ENCODE measurements around the gene WNT4.

Gene WNT4

DNA sequence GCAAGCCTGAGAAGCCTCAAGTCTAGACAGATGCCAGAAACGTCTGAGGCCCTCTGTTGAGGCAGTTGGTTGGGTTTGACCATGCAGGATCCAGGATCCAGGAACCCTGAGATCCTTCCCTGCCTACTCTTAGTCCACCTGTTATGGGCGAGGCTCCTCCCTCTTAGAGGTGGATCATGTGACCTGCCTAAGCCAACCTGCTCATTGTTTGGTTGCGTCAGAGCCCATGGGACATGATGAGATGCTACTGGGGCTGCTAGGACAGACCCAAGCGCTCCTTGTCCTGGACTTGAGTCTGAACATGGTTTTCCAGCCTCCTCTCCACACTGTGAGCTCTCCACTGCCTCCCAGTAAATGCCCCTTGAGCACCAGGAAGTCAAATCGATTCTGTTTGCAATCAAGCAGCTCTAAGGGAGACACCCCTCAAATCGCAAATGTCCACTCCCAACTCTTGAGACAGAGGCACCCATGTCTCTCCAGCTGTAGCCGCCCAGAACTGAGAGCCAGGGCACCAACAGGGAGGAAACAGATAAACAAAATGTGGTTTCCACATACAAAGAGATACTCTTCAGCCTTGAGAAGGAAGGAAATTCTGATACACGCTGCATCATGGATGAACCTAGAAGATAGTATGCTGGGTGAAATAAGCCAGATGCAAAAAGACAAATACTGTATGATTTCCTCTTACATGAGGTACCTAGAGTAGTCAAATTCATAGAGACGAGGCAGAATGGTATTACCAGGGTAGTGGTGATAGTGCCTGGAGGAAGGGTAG lies 31.7 kb upstream of the WNT4 start:
- DNase-seq (ENCODE audit: low read depth), result no peak
- TF ChIP-seq, protein P1, sequence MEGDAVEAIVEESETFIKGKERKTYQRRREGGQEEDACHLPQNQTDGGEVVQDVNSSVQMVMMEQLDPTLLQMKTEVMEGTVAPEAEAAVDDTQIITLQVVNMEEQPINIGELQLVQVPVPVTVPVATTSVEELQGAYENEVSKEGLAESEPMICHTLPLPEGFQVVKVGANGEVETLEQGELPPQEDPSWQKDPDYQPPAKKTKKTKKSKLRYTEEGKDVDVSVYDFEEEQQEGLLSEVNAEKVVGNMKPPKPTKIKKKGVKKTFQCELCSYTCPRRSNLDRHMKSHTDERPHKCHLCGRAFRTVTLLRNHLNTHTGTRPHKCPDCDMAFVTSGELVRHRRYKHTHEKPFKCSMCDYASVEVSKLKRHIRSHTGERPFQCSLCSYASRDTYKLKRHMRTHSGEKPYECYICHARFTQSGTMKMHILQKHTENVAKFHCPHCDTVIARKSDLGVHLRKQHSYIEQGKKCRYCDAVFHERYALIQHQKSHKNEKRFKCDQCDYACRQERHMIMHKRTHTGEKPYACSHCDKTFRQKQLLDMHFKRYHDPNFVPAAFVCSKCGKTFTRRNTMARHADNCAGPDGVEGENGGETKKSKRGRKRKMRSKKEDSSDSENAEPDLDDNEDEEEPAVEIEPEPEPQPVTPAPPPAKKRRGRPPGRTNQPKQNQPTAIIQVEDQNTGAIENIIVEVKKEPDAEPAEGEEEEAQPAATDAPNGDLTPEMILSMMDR (conservative IDR thresholded peaks at IDR 0.05; ENCODE audit: low read length), result no peak

DNA sequence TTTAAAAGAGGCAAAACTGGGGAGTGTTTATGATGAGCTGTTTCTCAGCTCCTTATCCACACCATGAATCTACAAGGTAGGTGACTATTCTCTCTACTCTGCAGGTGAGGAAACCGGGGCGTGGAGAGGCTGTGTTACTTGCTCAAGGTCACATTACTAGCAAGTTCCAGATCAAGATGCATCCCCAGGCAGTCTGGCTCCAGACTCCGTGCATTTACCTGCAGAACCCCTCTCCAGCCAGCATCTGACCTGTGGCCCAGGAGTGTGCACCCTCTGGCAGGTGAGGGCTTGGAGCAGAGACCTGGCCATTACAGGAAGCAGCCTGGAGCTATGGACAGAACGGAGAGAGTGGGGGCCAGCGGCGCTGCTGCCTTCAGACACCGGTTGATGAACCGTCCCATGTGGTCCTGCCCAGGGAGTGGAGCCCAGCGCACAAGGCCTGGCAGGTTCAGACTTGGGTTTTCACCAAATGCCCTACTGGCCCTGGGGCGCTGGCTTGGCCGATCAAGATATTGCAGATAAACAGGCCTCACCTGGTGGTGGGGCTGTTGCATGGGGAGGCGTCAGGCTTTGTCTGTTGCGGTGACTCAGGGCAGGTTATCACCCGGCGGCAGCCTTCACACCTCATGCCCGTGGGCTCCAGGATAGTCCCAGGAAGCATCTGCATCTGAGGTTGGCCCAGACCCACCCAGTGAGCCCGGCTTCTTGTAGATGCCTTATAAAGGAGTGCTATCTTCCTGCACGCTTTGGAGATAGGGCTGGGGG lies 29.2 kb upstream of the WNT4 start:
- TF ChIP-seq, protein P1 (conservative IDR thresholded peaks at IDR 0.05; ENCODE audit: low read length), result no peak
- H3K4me3 ChIP-seq (ENCODE audit: low read length), result no peak overlapping the region
- DNase-seq (ENCODE audit: low read depth), result no peak

More for the DNA sequence above, 31.7 kb upstream of the WNT4 start:
- no peak overlapping the region for H3K4me3 ChIP-seq (ENCODE audit: low read length)

DNA sequence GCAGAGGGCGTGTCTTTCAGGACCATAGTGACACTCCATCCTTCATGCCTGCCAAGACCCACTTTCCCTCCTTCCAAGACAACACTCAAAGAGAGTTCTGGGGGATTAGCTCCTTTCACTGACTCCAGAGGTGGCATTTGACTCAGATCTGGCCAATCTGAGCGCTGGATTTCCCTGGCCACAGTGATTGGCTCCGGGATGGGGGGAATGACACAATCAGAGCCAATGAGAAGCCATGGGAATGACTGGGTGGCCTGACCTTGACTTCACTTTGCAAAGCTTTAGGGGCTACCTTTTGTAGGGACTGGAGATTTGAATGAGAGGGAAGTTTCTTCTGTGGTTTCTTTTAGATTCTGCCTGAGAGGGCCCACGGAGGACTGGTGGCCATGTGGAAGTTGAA lies 26.9 kb upstream of the WNT4 start:
- TF ChIP-seq, protein P1 (conservative IDR thresholded peaks at IDR 0.05; ENCODE audit: low read length), result no peak
- H3K4me3 ChIP-seq (ENCODE audit: low read length), result no peak overlapping the region
- no peak for DNase-seq (ENCODE audit: low read depth)

DNA sequence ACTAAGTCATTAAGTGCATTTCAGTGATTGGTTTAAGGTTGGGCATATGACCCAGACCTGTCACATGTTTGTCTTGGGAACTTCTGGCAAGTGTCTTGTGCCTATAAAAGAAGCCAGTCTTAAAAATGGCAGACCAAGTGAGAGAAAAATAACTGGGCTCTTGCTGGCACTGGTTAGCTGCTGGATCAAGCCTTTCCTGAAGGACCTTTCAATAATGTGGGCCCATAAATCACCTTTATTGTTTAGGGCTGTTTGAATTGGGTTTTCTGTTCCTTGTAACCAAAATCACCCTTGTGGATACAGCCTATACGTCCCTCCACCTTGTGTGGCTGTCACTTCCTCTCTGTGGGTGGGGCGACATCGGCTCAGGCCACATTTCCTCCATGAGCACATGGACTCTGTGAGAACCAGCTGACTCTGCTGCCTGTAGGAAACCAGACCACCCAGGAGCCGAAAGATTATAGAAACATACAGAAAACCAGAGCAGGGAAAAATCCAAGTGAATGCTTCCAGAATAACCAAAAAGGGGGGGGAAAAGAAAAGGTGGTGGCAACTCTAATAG lies 25.6 kb upstream of the WNT4 start:
- no peak overlapping the region for H3K4me3 ChIP-seq (ENCODE audit: low read length)
- DNase-seq (ENCODE audit: low read depth), result no peak
- TF ChIP-seq, protein P1 (conservative IDR thresholded peaks at IDR 0.05; ENCODE audit: low read length), result no peak

DNA sequence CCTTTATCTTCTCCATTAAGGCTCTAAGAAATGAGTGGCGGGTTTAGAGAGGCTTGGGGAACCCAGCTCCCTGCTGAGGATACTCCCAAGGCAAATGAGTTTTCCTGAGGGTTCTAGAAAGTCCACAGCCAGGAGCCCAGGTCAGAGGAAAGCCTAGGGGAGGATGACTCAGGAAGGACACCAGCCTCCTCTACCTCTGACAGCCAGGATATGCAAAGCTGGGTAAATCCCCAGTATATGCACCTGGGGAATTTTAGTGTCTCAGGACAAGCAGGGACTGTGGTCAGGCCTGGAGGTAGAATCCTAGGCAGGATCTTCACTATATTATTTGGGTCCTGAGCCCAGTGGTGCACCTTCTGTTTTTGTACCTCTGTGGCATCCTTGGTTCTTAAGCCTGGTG lies 23.5 kb upstream of the WNT4 start:
- DNase-seq (ENCODE audit: low read depth), result no peak
- TF ChIP-seq, protein P1 (conservative IDR thresholded peaks at IDR 0.05; ENCODE audit: low read length), result no peak
- no peak overlapping the region for H3K4me3 ChIP-seq (ENCODE audit: low read length)

DNA sequence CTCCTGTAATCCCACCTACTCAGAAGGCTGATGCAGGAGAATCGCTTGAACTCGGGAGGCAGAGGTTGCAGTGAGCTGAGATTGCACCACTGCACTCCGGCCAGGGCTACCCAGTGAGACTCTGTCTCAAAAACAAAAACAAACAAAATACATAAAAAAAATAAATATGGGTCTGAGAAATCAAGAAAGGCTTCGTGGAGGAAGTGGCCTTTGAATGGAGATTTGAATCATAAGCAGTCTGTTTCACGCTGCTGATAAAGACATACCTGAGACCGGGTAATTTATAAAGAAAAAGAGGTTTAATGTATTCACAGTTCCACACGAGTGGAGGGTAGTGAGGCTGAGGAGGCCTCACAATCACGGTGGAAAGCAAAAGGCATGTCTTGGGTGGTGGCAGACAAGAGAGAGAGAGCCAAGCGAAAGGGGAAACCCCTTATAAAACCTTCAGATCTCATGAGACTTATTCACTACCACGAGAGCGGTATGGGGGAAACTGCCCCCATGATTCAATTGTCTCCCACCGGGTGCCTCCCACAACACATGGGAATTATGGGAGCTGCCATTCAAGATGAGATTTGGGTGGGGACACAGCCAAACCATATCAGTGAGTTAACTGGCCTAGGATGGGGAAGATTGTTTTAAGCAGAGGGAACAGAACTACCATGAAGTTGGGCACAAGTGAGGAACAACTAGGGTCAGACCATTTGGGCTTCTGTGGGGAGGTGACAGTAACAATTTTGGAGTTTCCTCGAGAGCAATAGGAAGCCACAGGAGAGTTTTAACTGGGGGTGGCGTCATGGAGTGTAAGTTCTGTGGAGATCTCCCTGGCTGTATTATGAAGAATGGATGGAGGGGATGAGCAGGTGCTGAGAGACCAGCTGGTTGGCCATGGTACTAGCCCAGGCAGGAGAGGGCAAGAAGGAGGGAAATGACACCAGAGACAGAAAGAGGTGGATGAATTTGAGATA lies 22.2 kb upstream of the WNT4 start:
- TF ChIP-seq, protein P1 (conservative IDR thresholded peaks at IDR 0.05; ENCODE audit: low read length), result no peak
- no peak for DNase-seq (ENCODE audit: low read depth)
- H3K4me3 ChIP-seq (ENCODE audit: low read length), result no peak overlapping the region
